Renal pelvis (tissue), 4 donors: ENCODE data around the gene RUFY4. TPM values are rescaled to one million over a fixed set of nuclear protein-coding genes. Genes with fewer than 3 reads are reported as not detected.
"Not testable (repeated sequence)": the region's sequence is repeated elsewhere in the genome, so short reads cannot be mapped to it uniquely, and the experiment has no call there.

Experiments used
- DNase-seq: peaks from one replicate; pipeline ENCODE4 v3.0.0-alpha.2; 2013
- polyA plus RNA-seq, 3 donors: library from polyadenylated mRNA; unstranded; fragments of 120-200 nt; gene quantifications; one replicate each; pipeline ENCODE4 v1.2.1, GENCODE V29; 2013; ENCODE audit not compliant: insufficient read length in 3 of 3

The RUFY4 gene
- polyA plus RNA-seq, 3 donors, result 0.08 to 0.43 (median 0.36) TPM

DNA sequence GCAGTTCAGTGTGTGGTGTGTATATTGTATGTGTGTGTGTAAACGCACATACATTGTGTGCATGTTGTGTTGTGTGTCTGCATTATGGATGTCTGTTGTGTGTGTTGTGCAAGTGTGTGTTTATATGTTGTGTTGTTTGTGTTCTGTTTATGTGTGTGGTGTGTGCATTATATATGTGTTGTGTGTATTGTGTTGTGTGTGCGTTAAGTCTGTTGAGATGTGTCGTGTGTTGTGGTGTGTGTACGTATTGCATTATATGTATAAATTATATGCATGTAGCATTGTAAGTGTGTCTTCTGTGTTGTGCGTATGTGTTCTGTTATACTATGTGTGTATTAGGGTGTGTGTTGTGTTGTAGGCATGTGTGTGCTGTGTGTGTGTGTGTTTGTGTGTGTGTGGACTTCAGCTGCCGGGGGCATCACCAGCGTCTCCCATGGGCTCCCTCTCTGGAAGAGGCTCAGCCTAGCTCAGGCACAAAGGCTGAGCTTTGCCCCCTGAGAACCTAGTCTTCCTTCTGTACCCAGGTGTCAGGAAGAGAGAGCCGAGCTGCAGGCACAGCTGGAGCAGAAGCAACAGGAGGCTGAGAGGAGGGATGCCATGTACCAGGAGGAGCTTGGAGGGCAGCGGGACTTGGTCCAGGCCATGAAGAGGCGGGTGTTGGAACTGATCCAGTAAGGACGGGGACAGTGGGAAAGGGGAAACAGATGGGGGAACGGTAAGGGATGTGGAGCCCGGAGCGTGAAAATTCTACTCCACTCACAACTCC, 13.7 kb downstream of the RUFY4 start:
- no peak for DNase-seq

DNA sequence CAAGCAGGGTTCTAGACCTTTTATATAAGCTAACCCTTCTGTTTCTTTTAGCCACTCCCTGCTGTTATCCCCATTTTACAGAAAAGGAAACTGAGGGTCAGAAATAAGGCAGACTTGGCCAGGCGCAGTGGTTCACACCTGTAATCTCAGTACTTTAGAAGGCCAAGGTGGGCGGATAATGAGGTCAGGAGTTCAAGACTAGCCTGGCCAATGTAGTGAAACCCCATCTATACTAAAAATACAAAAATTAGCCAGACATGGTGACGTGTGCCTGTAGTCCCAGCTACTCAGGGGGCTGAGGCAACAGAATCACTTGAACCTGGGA, 14.3 kb downstream of the RUFY4 start:
- DNase-seq, result no peak

DNA sequence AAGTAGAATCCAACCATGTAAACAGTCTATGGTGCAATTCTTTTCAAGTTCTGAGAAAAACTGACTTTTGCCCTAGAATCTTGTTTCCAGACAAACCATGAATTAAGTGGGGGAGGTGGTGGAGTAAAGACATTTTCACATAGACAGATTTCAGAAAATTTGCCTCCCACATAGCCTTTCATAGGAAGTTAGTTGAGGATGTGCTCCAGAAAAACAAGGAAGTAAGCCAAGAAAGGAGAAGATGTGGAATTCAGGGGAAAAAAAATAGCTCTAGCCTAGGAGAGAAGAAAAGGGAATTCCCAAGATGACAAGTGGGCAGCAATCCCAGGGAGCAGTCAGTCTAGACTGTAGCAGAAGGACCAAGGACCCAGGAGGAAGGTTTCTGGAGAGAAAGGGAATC, 17.4 kb downstream of the RUFY4 start:
- DNase-seq, result no peak

DNA sequence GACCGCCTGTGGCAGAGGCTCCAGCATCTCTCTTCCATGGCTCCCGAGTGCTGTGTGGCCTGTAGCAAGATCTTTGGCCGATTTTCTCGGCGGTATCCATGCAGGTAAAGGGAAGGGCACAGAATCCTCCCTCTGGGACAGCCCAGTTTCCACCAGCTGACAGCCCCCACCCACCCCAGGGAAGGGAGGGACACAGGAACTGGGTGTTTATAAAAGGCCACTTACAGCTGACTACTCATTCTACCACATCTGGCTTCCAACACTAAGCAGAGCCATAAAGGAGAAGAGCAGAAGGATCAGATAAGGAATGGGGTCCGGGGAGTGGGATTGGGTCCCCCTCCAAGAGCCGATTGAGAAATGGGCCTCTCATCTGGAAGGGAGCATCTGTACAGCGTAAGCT, 20.2 kb downstream of the RUFY4 start:
- no peak for DNase-seq

DNA sequence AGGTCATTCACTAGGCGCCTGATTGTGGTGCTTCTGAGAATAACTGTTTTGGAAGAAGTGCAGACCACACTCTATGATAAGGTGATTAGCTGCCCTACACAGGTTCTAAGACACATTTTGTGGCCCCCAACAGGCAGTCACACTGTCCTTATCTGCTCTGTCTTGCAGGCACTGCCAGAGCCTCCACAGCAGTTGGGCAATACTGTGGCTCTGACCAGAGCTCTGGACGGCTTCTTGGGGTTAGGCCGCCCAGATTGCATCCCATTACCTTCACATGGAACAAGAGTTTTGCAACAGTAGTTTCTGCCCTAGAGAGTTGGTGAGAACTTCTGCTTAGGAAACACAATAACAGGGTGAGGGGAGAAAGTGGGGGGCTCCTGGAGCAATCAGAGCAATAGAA, 22.7 kb downstream of the RUFY4 start:
- no peak for DNase-seq

DNA sequence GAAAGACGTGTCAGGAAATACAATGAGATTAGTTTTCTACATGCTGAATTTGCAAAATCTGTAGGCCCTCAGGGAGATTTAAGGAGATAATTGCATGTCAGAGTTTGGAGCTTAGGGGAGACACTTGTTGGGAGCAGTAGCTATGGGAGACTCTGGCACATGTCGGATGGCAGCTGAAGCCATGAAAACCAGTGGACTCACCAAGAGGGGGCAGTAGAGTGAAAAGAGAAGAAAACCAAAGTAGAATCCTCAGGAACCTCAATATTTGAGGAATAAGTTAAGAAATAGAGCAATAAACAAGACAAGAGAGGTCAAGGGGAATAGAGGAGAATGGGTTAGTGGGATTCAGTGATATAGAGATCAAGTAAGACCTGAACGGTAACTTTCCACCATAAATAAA, 24.8 kb downstream of the RUFY4 start:
- no peak for DNase-seq

DNA sequence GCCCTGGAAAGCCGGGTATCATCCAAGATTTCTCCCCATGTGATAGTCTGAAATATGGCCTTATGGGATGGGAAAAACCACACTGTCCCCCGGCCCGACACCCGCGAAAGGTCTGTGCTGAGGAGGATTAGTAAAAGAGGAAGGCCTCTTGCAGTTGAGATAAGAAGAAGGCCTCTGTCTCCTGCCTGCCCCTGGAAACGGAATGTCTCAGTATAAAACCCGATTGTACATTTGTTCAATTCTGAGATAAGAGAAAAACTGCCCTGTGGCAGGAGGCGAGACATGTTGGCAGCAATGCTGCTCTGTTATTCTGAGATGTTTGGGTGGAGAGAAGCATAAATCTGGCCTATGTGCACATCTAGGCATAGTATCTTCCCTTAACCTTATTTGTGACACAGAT, 26.8 kb downstream of the RUFY4 start:
- DNase-seq, result no peak

DNA sequence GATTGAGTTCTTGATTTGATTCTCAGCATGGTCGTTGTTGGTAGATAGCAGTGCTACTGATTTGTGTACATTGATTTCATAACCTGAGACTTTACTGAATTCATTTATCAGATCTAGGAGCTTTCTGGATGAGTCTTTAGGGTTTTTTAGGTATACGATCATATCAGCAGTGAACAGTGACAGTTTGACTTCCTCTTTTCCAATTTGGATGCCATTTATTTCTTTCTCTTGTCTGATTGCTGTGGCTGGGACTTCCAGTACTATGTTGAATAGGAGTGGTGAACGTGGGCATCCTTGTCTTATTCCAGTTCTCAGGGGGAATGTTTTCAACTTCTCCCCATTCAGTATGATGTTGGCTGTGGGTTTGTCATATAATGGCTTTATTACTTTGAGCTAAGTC, 28.9 kb downstream of the RUFY4 start:
- no peak for DNase-seq

DNA sequence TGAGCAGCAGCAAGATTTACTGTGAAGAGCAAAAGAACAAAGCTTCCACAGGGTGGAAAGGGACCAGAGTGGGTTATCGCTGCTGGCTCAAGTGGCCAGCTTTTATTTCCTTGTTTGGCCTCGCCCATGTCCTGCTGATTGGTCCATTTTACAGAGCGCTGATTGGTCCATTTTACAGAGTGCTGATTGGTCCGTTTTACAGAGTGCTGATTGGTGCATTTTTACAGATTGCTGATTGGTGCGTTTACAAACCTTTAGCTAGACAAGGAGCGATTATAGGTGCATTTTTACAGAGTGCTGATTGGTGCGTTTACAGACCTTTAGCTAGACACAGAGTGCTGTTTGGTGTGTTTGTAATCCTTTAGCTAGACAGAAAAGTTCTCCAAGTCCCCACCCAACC, 39.8 kb downstream of the RUFY4 start:
- DNase-seq, result not testable (repeated sequence)

DNA sequence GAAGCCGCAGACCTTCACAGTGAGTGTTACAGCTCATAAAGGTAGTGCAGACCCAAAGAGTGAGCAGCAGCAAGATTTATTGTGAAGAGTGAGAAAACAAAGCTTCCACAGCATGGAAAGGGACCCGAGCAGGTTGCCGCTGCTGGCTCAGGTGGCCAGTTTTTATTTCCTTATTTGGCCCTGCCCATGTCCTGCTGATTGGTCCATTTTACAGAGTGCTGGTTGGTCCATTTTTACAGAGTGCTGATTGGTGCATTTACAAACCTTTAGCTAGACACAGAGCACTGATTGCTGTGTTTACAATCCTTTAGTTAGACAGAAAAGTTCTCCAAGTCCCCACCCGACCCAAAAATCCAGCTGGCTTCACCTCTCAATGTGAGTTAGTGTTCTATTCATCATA, 52.7 kb downstream of the RUFY4 start:
- not testable (repeated sequence) for DNase-seq

DNA sequence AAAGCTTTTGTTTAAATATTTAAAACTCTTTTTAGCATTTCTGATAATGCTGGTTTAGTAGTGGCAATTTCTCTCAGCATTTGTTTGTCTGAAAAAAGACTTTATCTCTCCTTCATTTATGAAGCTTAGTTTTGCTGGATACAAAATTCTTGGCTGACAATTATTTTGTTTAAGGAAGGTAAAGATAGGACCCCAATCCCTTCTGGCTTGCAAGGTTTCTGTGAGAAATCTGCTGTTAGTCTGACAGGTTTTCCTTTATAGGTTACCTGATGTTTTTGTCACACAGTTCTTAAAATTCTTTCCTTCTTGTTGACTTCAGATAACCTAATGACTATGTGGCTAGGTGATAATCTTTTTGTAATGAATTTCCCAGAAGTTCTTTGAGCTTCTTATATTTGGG, 53.2 kb downstream of the RUFY4 start:
- DNase-seq, result not testable (repeated sequence)

DNA sequence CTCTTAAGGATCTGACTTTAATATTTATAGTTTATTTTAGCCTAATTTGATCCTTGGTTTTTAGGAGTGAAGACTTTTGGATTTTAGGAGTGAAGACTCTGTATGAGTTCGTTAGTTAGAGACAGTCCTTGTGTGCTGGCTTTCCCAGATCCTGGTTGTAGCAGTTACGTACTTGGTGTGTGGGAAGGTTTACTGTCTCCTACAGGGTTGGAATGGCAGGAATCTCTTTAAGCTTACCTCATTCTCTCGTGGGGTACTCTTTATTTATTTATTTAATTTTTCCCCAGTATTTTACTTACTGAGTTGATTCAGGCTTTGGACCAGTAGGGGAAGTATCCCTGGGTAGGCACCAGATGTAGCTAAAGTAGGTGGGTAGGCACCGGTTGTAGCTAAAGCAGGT, 54.9 kb downstream of the RUFY4 start:
- no peak for DNase-seq

DNA sequence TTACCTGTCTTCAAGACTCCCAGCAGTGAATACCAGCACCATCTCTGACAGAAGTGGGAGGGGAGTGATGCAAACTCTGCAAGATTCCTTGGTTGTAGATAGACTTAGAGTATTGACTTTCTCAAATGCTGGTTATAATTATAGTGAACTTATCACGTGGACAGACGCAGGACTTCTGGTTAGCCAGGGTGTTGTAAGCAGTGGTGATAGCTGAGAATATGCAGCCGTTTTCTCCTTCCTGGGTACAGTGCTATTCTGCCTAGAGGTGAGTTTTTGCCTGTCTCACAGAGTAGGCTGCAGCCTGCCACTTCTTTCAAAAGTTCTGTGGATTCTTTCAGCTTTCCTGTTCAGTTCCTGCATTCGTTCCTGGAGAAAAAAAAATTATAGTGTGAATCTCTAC, 56.0 kb downstream of the RUFY4 start:
- DNase-seq, result no peak

DNA sequence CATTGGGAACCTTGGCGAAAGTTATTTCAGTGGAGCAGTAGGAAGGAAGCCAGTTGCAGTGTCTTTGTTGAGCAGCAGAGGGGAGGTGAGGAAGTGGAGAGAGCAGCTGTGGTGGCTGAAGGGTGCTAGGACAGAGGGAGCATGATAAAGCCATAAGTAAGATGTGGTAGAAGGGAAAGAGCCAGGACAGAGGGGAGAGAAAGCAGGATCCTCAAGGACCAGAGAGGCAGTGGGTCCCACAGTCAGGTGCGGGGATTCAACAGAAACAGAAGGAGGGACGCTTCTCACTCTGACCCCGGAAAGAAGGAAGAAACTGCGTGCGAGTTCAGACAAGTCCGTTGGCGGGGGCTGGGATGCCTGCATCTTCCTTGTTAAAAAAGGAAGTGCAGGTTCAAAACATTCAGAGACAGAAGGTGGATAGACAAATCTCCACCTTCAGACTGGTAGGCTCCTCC, 56.6 kb downstream of the RUFY4 start, which contains the start of gene CXCR2:
Gene CXCR2, plus strand, starts transcription at position 403 of the 455 bp plus-strand sequence. CDS start 8,774 bp downstream, outside the sequence.
- DNase-seq, result no peak

DNA sequence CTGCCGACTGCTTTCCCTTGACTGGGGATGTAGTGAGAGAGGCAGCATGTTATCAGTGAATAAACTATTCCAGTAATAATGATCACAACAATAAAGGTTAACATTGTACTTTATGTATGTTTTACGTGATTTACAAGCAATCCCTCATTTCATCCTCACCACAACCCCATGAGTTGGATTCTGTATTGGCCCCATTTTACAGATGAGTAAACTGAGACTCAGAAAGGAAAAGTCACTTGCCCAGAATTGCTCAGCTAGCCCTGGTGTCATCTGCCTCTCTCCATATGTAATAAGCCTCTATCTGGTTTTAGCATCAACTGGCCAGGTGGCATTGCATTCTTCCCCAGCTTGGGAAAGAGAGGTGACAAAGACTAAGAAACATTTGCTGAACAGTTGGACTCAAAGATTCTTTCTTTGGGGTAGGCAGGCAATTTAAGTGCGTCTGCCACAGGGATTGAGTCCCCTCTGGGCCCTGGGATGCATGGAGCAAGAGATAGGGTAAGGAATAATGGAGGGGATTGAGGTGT, 58.9 kb downstream of the RUFY4 start:
- no peak for DNase-seq

DNA sequence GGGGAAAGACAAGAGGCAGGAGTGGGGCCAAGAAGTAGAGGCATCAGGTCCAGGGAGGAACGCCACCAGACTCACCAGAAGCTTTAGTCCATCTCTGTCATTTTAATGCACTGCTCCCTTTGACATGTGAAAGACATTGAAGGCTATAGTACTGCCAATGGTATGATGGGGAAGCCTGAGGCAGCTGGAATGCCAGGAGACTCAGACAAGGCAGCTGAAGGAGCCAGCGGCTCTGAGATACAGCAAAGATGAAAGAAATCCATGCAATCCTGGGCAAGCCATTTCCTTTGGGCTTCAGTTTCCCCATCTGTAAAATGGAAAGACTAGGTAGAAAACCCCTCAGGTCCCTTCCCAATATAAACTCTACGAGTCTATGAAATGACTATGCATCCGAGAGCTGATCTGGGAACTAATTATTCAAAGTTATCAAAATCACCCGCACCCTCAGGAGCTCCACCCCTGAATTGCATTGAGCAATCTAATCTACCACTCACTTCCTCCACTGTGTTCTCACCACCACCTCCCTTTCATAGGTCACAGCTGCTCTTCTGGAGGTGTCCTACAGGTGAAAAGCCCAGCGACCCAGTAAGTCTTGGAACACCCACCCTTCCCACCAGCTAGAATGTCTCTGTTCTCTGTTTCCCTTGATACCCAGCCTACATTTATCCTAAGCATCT, 59.9 kb downstream of the RUFY4 start:
- no peak for DNase-seq

DNA sequence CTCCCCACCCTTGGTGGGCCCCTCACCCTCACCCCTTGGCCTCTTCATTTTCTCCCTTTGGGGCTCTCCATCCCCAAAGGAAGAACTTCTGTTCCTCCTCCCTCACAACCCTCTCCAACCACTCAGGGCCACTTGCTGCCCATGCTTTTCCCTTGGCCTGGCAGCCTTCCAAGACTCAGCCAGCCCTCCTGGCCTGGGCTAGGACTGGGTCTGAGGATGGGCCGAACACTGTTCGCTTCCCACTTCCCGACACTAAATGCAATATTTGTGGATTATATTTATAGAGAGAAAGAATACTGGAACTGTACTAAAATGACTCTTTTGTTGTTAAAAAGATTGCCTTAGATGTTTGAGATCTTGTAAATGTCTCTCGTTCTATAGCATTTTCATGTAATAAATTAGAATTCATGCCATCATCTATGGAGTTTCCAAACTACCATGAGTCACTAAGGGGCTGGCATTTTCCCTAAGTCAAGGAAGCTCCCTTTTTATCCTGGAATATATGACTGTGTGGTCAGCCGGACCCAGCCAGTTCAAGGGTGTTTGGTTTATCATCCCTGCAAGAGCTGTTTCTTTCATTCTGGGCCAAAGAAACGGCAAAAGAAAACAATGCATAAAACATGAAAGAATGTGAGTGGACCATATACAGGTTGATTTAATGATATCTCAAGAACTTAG, 60.5 kb downstream of the RUFY4 start:
- no peak for DNase-seq

DNA sequence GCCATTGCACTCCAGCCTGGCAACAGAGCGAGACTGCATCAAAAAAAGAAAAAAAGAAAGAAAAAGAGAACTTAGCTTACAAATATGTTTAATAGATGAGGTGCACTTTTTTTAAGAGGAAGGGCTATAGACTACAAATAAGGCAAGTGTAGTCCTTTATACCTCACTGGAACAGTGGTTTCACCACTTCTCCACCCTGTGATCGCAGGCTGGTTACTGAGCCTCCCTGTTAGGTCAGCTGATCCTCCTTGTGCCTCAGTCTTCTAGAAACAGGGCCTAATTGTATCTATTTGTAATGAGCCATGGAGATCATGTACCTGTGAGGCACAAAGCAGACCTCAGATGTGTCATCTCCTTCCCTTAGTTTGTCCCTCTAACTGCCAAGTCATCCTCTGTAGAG, 61.3 kb downstream of the RUFY4 start:
- no peak for DNase-seq

DNA sequence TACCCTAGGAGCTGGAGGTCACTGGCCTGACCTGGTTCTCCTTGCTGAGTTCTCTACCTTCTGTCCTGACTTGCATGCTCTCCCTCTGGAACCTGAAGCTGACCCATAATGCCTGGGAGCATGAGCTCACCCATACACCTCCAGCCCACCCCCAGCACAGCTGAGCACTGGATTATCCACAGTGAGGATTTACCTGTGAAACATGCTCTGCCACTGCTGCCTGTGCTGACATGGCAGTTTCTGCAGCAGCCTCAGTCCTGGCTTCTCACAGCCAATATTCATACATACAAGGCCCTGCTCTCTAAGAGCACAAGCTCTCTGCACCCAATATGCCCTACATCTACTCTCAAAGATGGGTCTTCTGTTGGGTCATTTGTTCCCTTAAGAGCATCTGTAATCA, 61.8 kb downstream of the RUFY4 start:
- no peak for DNase-seq

DNA sequence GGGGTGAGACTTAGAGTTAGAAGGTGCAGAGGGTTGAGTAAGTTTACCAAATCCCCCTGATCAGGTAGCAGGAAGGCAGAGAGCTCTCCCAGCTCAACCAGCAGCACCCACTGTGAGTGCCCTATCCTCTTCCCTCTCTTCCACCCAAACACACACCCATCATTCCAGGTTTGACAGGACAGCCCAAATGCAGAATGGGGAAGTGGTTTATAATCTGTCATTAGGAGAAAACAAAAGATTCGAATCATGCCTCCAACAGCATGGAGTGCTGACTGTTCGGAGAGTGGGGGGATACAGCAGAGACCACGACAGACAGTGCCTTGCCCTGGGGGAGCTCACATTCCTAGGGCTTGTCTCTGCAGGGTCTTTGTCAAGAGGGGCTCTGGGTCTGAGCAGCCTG, 68.5 kb downstream of the RUFY4 start:
- DNase-seq, result no peak

DNA sequence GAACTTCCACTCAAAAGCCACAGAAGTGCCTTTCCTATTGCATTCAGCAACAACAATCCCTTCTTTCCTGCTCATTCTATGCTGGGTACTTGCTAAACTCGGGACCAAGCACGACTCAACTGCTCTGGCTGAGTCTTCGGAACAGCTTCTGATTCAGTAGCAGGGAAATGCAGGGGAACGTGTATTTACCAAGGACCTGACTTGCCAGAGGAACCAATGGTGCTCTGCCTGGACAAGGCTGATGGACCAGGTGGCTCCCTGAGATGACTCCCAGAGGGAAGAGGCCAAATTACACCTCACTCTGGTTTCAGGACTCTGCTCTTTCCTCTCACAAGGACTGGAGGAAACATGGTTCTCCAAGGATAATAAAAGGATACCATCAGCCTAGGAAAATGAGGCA, 69.0 kb downstream of the RUFY4 start:
- DNase-seq, result no peak
